Measurements from ENCODE around the gene TNK1. TPM values are rescaled to one million over a fixed set of nuclear protein-coding genes. Genes with fewer than 3 reads are reported as not detected.

Gene TNK1
- total and polyA plus RNA-seq, 9 of the 15 experiments (the other 6 are each of a cell fraction or from before 2014, with no cell fraction given): 0.28 to 5.2 (median 2.1) TPM

DNA sequence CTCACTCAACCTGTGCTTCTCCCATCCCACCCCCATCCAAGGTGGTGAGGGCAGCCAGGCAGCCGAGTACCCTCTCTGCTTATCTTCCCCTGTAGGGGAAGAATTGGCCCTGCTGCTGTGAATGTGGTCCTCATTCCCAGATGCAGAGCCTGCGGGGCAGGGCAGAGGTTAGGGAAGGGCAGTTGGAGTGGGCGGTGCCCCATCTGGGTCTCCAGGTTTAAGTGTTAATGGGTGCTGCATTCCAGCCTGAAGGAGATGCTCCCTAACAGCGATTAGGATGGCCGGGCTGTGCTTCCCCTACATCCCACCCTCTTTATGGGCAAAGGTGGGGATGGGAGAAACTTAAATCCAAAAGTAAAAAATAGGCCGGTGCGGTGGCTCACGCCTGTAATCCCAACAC lies 13.8 kb upstream of the TNK1 start:
- no peak for TF ChIP-seq POLR2G (IDR thresholded peaks at IDR 0.05; ENCODE audit: low read depth, low read length)
- Histone ChIP-seq H3K9ac (ENCODE audit: insufficient read depth in 1 of 2, low read depth in 2 of 2, low read length in 2 of 2) (no peak overlapping the region; a peak in 1 of 4 replicates), H3K9me1 (ENCODE audit: control insufficient read depth, insufficient read depth, low read length) (no peaks in the 10 kb centered on the region), H3K27me3 (ENCODE audit: control insufficient read depth in 2 of 2, insufficient read depth in 2 of 2, low read length in 2 of 2) (peaks cover 3 to 4% of the 10 kb centered on the region in 2 experiments; a peak in 1 of 5 replicates), H3K9me3 (replicated peaks; ENCODE audit: control insufficient read depth, insufficient read depth, low read depth, low read length) (no peaks in the 10 kb centered on the region), H3K4me2 (ENCODE audit: insufficient read depth, low read length) (no peak overlapping the region), H3K27ac (ENCODE audit: extremely low read depth, low read depth, low read length) (no peak overlapping the region), H3K36me3 (ENCODE audit: control insufficient read depth, insufficient read depth, low read length) (no peaks in the 10 kb centered on the region), H2AFZ (ENCODE audit: low read depth, low read length) (no peak overlapping the region), H3K4me1 (replicated peaks in 1 of 2; ENCODE audit: control insufficient read depth in 2 of 2, insufficient read depth in 2 of 2, low read length in 2 of 2) (no peaks in the 10 kb centered on the region; a peak in 1 of 5 replicates), H3K4me3 (no peak overlapping the region), H3K79me2 (ENCODE audit: control insufficient read depth, insufficient read depth, low read length) (no peaks in the 10 kb centered on the region), H4K20me1 (replicated peaks; ENCODE audit: control insufficient read depth, insufficient read depth, low read length) (no peaks in the 10 kb centered on the region)
- ChIA-PET CTCF (ENCODE audit: low intra/inter-chr PET ratio) (no interaction called here), POLR2A (no interaction called here)
- WGBS (ENCODE audit: insufficient coverage, low coverage, missing lambda C conversion rate): 61% methylated on average over 8 of the region's 8 CpGs
- FAIRE-seq (no peak), ATAC-seq (no peak), DNase-seq (ENCODE audit: extremely low read depth in 1 of 4, low spot score in 3 of 4) (no peak)
- intact Hi-C loops (cut with micrococcal nuclease) (no loop called here), in situ Hi-C loops (cut with MboI) (no loop called here)
- BruUV-seq (replicated peaks): no TSS peak

DNA sequence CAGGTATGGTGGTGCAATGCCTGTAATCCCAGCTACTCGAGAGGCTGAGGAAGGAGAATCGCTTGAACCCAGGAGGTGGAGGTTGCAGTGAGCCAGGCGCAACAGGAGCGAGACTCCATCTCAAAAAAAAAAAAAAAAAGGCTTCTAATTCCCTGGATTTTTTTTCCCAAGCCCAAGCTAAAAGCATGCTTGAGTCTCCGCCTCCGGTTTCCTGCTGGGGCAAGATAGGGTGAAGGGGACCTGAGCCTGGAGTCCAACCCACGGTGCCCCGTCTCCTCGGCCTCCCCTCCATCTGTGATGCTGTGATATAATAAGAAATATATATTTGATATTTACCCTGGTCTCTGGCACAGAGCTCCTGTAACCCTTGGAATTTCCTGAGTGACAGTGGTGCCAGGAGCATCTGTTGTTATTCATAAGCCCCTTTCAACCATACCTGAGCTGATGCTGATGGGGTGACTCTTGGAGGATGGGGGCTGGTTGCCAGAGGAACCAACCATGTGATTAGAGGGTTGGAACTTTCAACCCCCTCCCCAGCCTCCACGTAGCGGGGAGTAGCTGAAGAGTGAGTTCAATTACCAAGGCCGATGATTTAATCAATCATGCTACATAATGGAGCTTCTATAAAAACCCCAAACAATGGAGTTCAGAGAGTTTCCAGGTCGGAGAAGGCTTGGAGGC lies 12.8 kb upstream of the TNK1 start:
- no peak for ATAC-seq
- in situ Hi-C loops (cut with MboI) (no loop called here), intact Hi-C loops (cut with micrococcal nuclease) (no loop called here)
- H3K4me2 ChIP-seq (ENCODE audit: insufficient read depth, low read length): no peak overlapping the region
- no peak overlapping the region for H3K9ac ChIP-seq (ENCODE audit: insufficient read depth in 1 of 2, low read depth in 2 of 2, low read length in 2 of 2)
- no peaks in the 10 kb centered on the region for H3K36me3 ChIP-seq (ENCODE audit: control insufficient read depth, insufficient read depth, low read length)
- H3K4me1 ChIP-seq (replicated peaks in 1 of 2; ENCODE audit: control insufficient read depth in 2 of 2, insufficient read depth in 2 of 2, low read length in 2 of 2): no peaks in the 10 kb centered on the region; a peak in 1 of 5 replicates
- no peak for FAIRE-seq
- CTCF ChIA-PET (ENCODE audit: low intra/inter-chr PET ratio): no interaction called here
- H3K9me3 ChIP-seq (replicated peaks; ENCODE audit: control insufficient read depth, insufficient read depth, low read depth, low read length): no peaks in the 10 kb centered on the region
- TF ChIP-seq CHD4 (IDR thresholded peaks at IDR 0.05; ENCODE audit: insufficient read depth, insufficient replicate concordance, low read depth, low read length, poor library complexity, severe bottlenecking) (no peak), TEAD1 (CRISPR knock-in tag; IDR thresholded peaks at IDR 0.05) (no peak), ILK (tag; IDR thresholded peaks at IDR 0.05; ENCODE audit: borderline replicate concordance, low read depth) (no peak), USF2 (CRISPR knock-in tag; IDR thresholded peaks at IDR 0.05) (no peak), ZNF408 (CRISPR knock-in tag; IDR thresholded peaks at IDR 0.05; ENCODE audit: low read depth) (no peak), HDAC1 (IDR thresholded peaks at IDR 0.05) (no peak), PHB2 (IDR thresholded peaks at IDR 0.05; ENCODE audit: low read depth) (no peak), ZNF23 (CRISPR knock-in tag; IDR thresholded peaks at IDR 0.05) (no peak)
- H3K27ac ChIP-seq (ENCODE audit: extremely low read depth, low read depth, low read length): no peak overlapping the region
- no peak overlapping the region for H3K4me3 ChIP-seq
- POLR2A ChIA-PET: interaction anchor here (0.5 to 1.1 kb wide), 5 partner anchors 12 to 246 kb away, joined by 3 to 4 read pairs (median 3); partner anchors contain the start of gene POLR2A
- no peaks in the 10 kb centered on the region for H3K79me2 ChIP-seq (ENCODE audit: control insufficient read depth, insufficient read depth, low read length)
- H2AFZ ChIP-seq (ENCODE audit: low read depth, low read length): no peak overlapping the region
- 11% methylated on average over 10 of the region's 13 CpGs for WGBS (ENCODE audit: insufficient coverage, low coverage, missing lambda C conversion rate)
- no peaks in the 10 kb centered on the region for H3K9me1 ChIP-seq (ENCODE audit: control insufficient read depth, insufficient read depth, low read length)
- peaks cover 3 to 4% of the 10 kb centered on the region in 2 experiments; a peak in 1 of 5 replicates for H3K27me3 ChIP-seq (ENCODE audit: control insufficient read depth in 2 of 2, insufficient read depth in 2 of 2, low read length in 2 of 2)
- DNase-seq (ENCODE audit: extremely low read depth in 1 of 4, low spot score in 3 of 4): no peak
- H4K20me1 ChIP-seq (replicated peaks; ENCODE audit: control insufficient read depth, insufficient read depth, low read length): no peaks in the 10 kb centered on the region
- BruUV-seq (replicated peaks): no TSS peak
